ENCODE measurements around the gene SCFD1.

Gene SCFD1

GRCh38 chr14:30763891-30764290 is 141.8 kb downstream of the SCFD1 start:
- DNase-seq, result no peak

GRCh38 chr14:30767624-30768023 is 145.5 kb downstream of the SCFD1 start:
- DNase-seq, result no peak

- no peak for DNase-seq
Observed at GRCh38 chr14:30768791-30769190, 146.7 kb downstream of the SCFD1 start.

- no peak for DNase-seq
Observed at GRCh38 chr14:30770376-30770775, 148.3 kb downstream of the SCFD1 start.

- no peak for DNase-seq
Observed at GRCh38 chr14:30771595-30771994, 149.5 kb downstream of the SCFD1 start.

GRCh38 chr14:30779210-30779609 is 157.1 kb downstream of the SCFD1 start:
- no peak for DNase-seq

Data from NCI-H2029 treated with DMSO at 0.1 percent for 48 hours (cell line).